Osteoblast (primary cell): ENCODE results near the gene MNDA. TPM values are rescaled to one million over a fixed set of nuclear protein-coding genes. Genes with fewer than 3 reads are reported as not detected.

Source experiments
- DNase-seq: peaks from one replicate; pipeline ENCODE4 v3.0.0; 2011; ENCODE audit warnings: low spot score, mixed read lengths; ENCODE audit not compliant: insufficient read length; ENCODE audit errors: missing footprints
- H2AFZ ChIP-seq: 2 replicates; pipeline ENCODE4 v1.6.0; 2011; ENCODE audit warnings: mild to moderate bottlenecking, low read length
- H3K27ac ChIP-seq: 2 replicates; pipeline ENCODE4 v1.5.1; 2011; ENCODE audit warnings: mild to moderate bottlenecking, low read depth, low read length, moderate library complexity
- H3K27me3 ChIP-seq: 2 replicates; pipeline ENCODE4 v1.6.0; 2012; ENCODE audit warnings: mild to moderate bottlenecking, control low read depth, inconsistent platforms, low read length, moderate library complexity; ENCODE audit not compliant: insufficient read depth
- H3K36me3 ChIP-seq: 2 replicates; pipeline ENCODE4 v1.5.1; 2011; ENCODE audit warnings: mild to moderate bottlenecking, low read length, control low read depth, moderate library complexity; ENCODE audit not compliant: insufficient read depth
- H3K4me1 ChIP-seq: 2 replicates; pipeline ENCODE4 v1.5.1; 2011; ENCODE audit warnings: mild to moderate bottlenecking, low read length, control low read depth, moderate library complexity; ENCODE audit not compliant: insufficient read depth
- H3K4me2 ChIP-seq: 2 replicates; pipeline ENCODE4 v1.6.0; 2011; ENCODE audit warnings: mild to moderate bottlenecking, low read length; ENCODE audit not compliant: insufficient read depth
- H3K4me3 ChIP-seq: fragments of 200-600 bp; sonication (generic); 3 replicates; pipeline ENCODE4 v1.5.1; 2012; ENCODE audit warnings: mild to moderate bottlenecking, low read length, inconsistent platforms; ENCODE audit not compliant: insufficient read depth
- H3K79me2 ChIP-seq: 2 replicates; pipeline ENCODE4 v1.6.0; 2012; ENCODE audit warnings: mild to moderate bottlenecking, low read length, control low read depth, inconsistent platforms; ENCODE audit not compliant: insufficient read depth
- H3K9me3 ChIP-seq: 2 replicates; pipeline ENCODE4 v1.5.1; 2011; ENCODE audit warnings: low read depth, low read length, control low read depth
- H4K20me1 ChIP-seq: 2 replicates; pipeline ENCODE4 v1.6.0; 2012; ENCODE audit warnings: mild to moderate bottlenecking, low read length, control low read depth; ENCODE audit not compliant: insufficient read depth
- CTCF ChIP-seq: IDR thresholded peaks from 2 replicates; pipeline ENCODE4 v1.5.1; 2011; ENCODE audit warnings: mild to moderate bottlenecking, low read depth, low read length, moderate library complexity; ENCODE audit errors: extremely low read depth
- total RNA-seq: library from RNA; depleted of rRNA; stranded (reverse); fragments of >200 nt; gene quantifications from 2 replicates; pipeline ENCODE4 v1.2.3, GENCODE V29; 2012

MNDA gene
- total RNA-seq, 1 donor: under 0.01 TPM

GRCh38 chr1:158812336-158812735 is 18.8 kb upstream of the MNDA start:
- no peaks in the 10 kb centered on the region for H3K27me3 ChIP-seq
- no peak overlapping the region for H3K4me2 ChIP-seq
- no peaks in the 10 kb centered on the region for H3K4me1 ChIP-seq
- H3K79me2 ChIP-seq: no peaks in the 10 kb centered on the region
- no peak for DNase-seq
- H4K20me1 ChIP-seq: no peaks in the 10 kb centered on the region
- H2AFZ ChIP-seq: no peak overlapping the region
- no peak overlapping the region for H3K4me3 ChIP-seq
- no peak overlapping the region for H3K27ac ChIP-seq
- H3K36me3 ChIP-seq: no peaks in the 10 kb centered on the region
- no peaks in the 10 kb centered on the region for H3K9me3 ChIP-seq
- TF ChIP-seq CTCF: no peak

- H3K27me3 ChIP-seq: no peaks in the 10 kb centered on the region
- no peak for DNase-seq
- no peaks in the 10 kb centered on the region for H3K9me3 ChIP-seq
Measured at GRCh38 chr1:158813164-158813563, 18.0 kb upstream of the MNDA start.

GRCh38 chr1:158814970-158815369 is 16.2 kb upstream of the MNDA start:
- Histone ChIP-seq H3K79me2 (no peaks in the 10 kb centered on the region), H3K9me3 (no peaks in the 10 kb centered on the region), H3K27me3 (no peaks in the 10 kb centered on the region), H4K20me1 (no peaks in the 10 kb centered on the region), H3K36me3 (no peaks in the 10 kb centered on the region), H3K27ac (no peak overlapping the region), H3K4me3 (no peak overlapping the region), H2AFZ (no peak overlapping the region), H3K4me1 (no peaks in the 10 kb centered on the region), H3K4me2 (no peak overlapping the region)
- DNase-seq: no peak
- no peak for TF ChIP-seq CTCF

More at GRCh38 chr1:158813164-158813563, 18.0 kb upstream of the MNDA start:
- no peak overlapping the region for H3K4me2 ChIP-seq
- H3K79me2 ChIP-seq: no peaks in the 10 kb centered on the region
- no peak overlapping the region for H3K4me3 ChIP-seq
- no peak overlapping the region for H2AFZ ChIP-seq
- H3K36me3 ChIP-seq: no peaks in the 10 kb centered on the region
- no peaks in the 10 kb centered on the region for H4K20me1 ChIP-seq
- no peak overlapping the region for H3K27ac ChIP-seq
- no peaks in the 10 kb centered on the region for H3K4me1 ChIP-seq
- no peak for TF ChIP-seq CTCF

GRCh38 chr1:158818560-158818959 is 12.6 kb upstream of the MNDA start:
- Histone ChIP-seq H2AFZ (no peak overlapping the region), H3K4me2 (no peak overlapping the region), H4K20me1 (no peaks in the 10 kb centered on the region), H3K36me3 (no peaks in the 10 kb centered on the region), H3K4me1 (no peaks in the 10 kb centered on the region), H3K4me3 (no peak overlapping the region), H3K9me3 (no peaks in the 10 kb centered on the region), H3K79me2 (no peaks in the 10 kb centered on the region), H3K27ac (no peak overlapping the region), H3K27me3 (no peaks in the 10 kb centered on the region)
- no peak for TF ChIP-seq CTCF
- no peak for DNase-seq
